IPS-18a (cell line): ENCODE data around the gene ZNF841.
"Not testable (repeated sequence)": the region's sequence is repeated elsewhere in the genome, so short reads cannot be mapped to it uniquely, and the experiment has no call there.

Source experiments
- H3K27ac ChIP-seq: one replicate; pipeline ENCODE4 v1.5.1; 2013; ENCODE audit warnings: low read length
- H3K27me3 ChIP-seq: one replicate; pipeline ENCODE4 v1.6.1; 2013; ENCODE audit warnings: mild to moderate bottlenecking, low read length; ENCODE audit not compliant: control insufficient read depth, insufficient read depth
- H3K36me3 ChIP-seq: one replicate; pipeline ENCODE4 v1.6.1; 2013; ENCODE audit warnings: low read depth, low read length; ENCODE audit not compliant: control insufficient read depth
- H3K4me1 ChIP-seq: one replicate; pipeline ENCODE4 v1.6.1; 2013; ENCODE audit warnings: low read depth, low read length; ENCODE audit not compliant: control insufficient read depth
- H3K4me3 ChIP-seq: one replicate; pipeline ENCODE4 v1.5.1; 2013; ENCODE audit warnings: low read length
- H3K9ac ChIP-seq: one replicate; pipeline ENCODE4 v1.6.1; 2013; ENCODE audit warnings: mild to moderate bottlenecking, low read length, moderate library complexity
- H3K9me3 ChIP-seq: one replicate; pipeline ENCODE4 v1.6.1; 2013; ENCODE audit warnings: low read depth, low read length; ENCODE audit not compliant: control insufficient read depth

Gene ZNF841

DNA sequence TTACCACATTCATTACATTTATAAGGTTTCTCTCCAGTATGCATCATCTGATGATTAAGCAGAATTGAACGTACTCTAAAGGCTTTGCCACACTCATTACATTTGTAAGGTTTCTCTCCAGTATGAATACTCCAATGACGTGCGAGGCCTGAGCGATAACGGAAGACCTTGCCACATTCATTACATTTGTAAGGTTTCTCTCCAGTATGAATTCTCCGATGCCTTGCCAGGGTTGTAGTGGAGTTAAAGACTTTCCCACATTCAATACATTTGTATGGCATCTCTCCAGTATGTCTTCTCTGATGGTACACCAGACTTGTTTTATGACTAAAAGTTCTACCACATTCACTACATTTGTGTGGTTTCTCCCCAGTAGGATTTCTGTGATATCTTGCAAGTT, 30.2 kb downstream of the ZNF841 start:
- Histone ChIP-seq H3K9me3 (peaks cover 63% of the 10 kb centered on the region), H3K27ac (no peak overlapping the region)

DNA sequence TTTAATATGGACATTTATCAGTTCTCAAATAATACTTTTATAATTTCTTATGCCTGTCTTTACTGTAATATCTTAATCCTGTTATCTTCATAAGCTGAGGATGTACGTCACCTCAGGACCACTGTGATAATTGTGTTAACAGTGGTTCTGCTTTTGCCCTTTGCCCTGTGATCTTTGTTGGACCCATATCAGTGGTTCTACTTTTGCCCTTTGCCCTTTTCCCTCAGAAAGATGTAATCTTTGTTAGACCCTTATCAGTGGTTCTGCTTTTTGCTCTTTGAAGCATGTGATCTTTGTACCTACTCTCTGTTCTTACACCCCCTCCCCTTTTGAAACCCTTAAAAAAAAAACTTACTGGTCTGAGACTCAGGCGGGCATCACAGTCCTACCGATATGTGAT, 39.1 kb downstream of the ZNF841 start:
- not testable (repeated sequence) for H3K4me1 ChIP-seq, H3K36me3 ChIP-seq, H3K27me3 ChIP-seq, H3K9ac ChIP-seq, H3K27ac ChIP-seq, H3K4me3 ChIP-seq
- peaks cover 13% of the 10 kb centered on the region for H3K9me3 ChIP-seq

More for the DNA sequence above, 30.2 kb downstream of the ZNF841 start:
- Histone ChIP-seq H3K27me3 (no peaks in the 10 kb centered on the region), H3K36me3 (peaks cover 20% of the 10 kb centered on the region), H3K9ac (no peak overlapping the region), H3K4me3 (no peak overlapping the region), H3K4me1 (no peaks in the 10 kb centered on the region)

DNA sequence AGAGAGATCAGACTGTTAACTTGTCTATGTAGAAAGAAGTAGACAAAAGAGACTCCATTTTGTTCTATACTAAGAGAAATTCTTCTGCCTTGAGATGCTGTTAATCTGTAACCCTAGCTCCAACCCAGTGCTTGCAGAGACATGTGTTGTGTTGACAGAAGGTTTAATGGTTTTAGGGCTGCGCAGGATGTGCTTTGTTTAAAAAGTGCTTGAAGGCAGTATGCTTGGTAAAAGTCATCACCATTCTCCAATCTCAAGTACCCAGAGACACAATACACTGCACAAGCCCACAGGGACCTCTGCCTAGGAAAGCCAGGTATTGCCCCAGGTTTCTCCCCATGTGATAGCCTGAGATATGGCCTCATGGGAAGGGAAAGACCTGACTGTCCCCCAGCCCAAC, 43.8 kb downstream of the ZNF841 start:
- H3K36me3 ChIP-seq, H3K27ac ChIP-seq, H3K9ac ChIP-seq, H3K9me3 ChIP-seq, H3K4me1 ChIP-seq, H3K4me3 ChIP-seq, H3K27me3 ChIP-seq: not testable (repeated sequence)

DNA sequence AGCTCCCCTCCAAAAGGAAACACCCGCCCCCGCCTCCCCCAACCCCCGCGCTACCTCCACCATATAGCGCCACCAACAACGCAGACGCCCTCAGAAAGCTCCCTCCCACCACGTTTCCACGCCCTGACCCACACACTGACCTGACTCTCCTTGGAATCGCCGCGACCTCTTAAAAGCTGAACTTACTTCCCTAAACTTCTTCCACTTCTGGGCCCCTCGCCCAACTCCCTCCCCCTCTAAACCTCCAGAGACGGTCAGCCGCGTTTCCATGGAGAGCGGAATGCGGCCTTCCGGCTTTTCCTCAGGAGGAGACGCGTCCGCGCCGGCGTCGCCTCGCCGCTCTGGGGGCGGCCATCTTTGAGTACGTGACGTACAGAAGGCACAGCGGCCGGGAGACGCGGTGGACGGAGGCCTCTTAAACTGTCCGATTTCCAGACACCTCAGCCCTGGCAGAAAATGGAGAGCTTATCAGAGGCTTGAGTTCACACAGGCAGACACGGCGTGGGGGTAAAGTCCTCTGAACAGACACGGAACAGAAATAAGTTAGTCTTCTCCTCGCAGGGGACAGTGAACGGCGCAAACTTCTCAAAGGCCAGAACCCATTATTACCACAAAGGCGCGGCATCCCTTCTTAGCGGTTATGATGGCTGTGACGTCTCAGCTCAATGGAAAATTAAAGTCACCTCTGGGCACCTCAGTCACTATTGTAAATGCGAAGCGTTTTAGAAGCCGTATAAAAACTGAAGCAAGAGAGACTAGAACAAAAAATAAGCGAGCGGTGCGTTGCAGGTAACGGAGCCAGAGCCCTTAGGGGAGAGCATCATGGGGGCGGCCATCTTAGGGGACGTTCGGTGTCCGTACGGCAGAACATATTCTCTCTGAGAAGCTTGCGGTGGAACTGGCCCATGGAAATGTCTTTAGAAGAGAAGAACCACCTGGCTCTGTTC, 46.7 kb downstream of the ZNF841 start, which contains the start of gene ZNF432:
TSS of gene ZNF432 (minus strand) at position 284 of the 947 bp plus-strand sequence. CDS start 1,970 bp downstream, outside the sequence.
- H3K4me3 ChIP-seq = peak within 1 kb of the TSS; percentile 86
- no peaks in the 10 kb centered on the region for H3K27me3 ChIP-seq
- no peaks in the 10 kb centered on the region for H3K4me1 ChIP-seq
- H3K9me3 ChIP-seq = peaks cover 10% of the 10 kb centered on the region
- peak within 1 kb of the TSS; percentile 90 for H3K9ac ChIP-seq
- peaks cover 8% of the 10 kb centered on the region for H3K36me3 ChIP-seq
- H3K27ac ChIP-seq = peak within 1 kb of the TSS; percentile 86

DNA sequence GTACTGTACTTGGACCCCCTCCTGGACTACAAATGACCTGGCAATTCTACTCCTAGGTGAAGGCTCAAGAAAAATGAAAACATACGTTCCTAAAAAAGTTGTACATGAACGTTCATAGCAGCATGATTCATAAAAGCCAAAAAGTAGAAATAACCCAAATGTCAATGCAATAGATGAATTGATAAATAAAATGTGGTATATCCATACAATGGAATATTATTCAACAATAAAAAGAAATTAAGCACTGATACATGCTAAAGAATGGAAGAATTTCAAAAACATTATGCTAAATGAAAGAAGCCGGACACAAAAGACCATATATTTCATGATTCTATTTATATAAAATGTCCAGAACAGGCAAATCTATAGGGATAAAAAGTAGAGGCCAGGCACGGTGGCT, 56.4 kb downstream of the ZNF841 start:
- H3K9ac ChIP-seq = no peak overlapping the region
- no peak overlapping the region for H3K4me3 ChIP-seq
- H3K27me3 ChIP-seq = no peaks in the 10 kb centered on the region
- no peaks in the 10 kb centered on the region for H3K4me1 ChIP-seq
- H3K9me3 ChIP-seq = peaks cover 44% of the 10 kb centered on the region
- H3K27ac ChIP-seq = no peak overlapping the region
- H3K36me3 ChIP-seq = peaks cover 36% of the 10 kb centered on the region

DNA sequence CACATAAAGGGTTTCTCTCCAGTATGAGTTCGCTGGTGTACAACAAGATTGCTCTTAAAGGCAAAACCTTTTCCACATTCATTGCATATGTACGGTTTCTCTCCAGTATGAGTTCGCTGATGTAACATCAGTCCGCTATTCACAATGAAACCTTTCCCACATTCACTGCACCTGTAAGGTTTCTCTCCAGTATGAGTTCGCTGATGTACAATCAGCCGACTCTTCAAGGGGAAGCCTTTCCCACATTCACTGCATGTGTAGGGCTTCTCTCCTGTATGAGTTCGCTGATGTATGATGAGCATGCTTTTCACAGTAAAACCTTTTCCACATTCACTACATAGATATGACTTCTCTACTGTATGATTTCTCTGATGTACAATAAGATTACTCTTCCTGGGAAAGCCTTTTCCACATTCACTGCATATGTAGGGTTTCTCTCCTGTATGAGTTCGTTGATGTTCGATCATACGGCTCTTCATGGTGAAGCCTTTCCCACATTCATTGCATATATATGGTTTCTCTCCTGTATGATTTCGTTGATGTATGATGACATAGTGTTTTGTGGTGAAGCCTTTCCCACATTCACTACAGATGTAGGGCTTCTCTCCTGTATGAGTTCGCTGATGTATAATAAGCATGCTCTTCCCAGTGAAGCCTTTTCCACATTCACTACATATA, 61.4 kb downstream of the ZNF841 start:
- H3K4me3 ChIP-seq = no peak overlapping the region
- peaks cover under 1% of the 10 kb centered on the region for H3K4me1 ChIP-seq
- peaks cover 37% of the 10 kb centered on the region for H3K36me3 ChIP-seq
- no peak overlapping the region for H3K27ac ChIP-seq
- peaks cover 58% of the 10 kb centered on the region for H3K9me3 ChIP-seq
- no peaks in the 10 kb centered on the region for H3K27me3 ChIP-seq
- H3K9ac ChIP-seq = no peak overlapping the region

DNA sequence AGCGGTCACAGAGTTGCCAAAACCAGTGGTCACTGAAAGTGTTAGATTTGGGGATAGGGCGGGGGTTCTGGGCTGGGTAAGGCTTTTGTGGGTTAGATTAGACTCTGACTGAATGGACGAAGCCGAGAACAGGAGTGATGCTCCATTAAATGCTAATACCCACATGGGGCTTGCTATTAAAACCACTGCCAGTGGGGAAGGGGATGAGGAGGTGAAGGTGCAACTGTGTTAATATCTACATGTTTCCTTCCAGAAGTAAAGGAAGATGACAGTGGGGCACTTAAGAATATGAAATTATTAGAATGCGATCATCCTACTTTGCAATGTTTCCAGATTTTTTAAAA, 66.8 kb downstream of the ZNF841 start:
- peaks cover 4% of the 10 kb centered on the region for H3K4me1 ChIP-seq
- H3K27me3 ChIP-seq = no peaks in the 10 kb centered on the region
- H3K9me3 ChIP-seq = peaks cover 19% of the 10 kb centered on the region
- peak overlapping the region; percentile 100 for H3K4me3 ChIP-seq
- H3K36me3 ChIP-seq = peaks cover 27% of the 10 kb centered on the region
- H3K9ac ChIP-seq = peak overlapping the region; percentile 98
- H3K27ac ChIP-seq = peak overlapping the region; percentile 96

DNA sequence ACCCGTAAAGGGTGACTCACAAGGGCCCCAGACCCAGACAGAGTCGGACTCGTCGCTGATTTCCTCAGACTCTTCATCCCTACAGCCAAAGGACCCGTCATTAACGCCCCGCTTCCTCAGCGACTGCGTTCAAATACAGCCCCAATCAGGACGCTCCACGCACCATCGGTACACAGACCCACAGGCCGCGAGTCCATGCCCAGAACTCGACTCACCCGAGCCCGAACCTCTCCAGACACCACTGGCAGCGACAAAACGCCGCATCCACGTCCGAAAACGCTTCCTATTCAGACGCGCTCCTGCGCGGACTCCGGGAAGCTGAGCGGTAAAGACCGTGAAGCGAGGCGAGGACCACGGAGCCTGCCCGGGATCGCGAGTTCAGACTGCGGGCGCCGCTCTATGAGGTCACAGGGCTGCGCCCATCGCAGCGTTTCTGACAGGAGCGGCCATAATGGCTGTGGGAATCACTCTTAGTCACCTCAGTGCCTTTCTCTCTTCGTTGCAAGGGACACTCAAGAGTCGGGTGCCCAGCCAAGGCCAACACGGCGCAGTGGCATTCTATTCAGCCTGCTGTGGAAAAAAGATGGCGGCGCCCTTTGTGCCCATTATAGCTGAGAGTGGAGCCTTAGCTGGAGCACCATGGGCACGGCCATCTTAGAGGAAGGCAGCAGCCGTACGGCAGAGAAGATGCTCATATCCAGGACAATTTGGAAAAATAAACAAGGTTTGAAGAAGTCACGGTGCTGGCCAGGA, 67.4 kb downstream of the ZNF841 start, which contains the start of gene ZNF614:
TSS of gene ZNF614 (minus strand) at position 353 of the 753 bp plus-strand sequence. CDS start 2,634 bp downstream, outside the sequence.
- Histone ChIP-seq H3K4me1 (peaks cover 4% of the 10 kb centered on the region), H3K9ac (peak within 1 kb of the TSS; percentile 98), H3K9me3 (peaks cover 13% of the 10 kb centered on the region), H3K4me3 (peak within 1 kb of the TSS; percentile 100), H3K27me3 (no peaks in the 10 kb centered on the region), H3K36me3 (peaks cover 25% of the 10 kb centered on the region), H3K27ac (peak within 1 kb of the TSS; percentile 96)

DNA sequence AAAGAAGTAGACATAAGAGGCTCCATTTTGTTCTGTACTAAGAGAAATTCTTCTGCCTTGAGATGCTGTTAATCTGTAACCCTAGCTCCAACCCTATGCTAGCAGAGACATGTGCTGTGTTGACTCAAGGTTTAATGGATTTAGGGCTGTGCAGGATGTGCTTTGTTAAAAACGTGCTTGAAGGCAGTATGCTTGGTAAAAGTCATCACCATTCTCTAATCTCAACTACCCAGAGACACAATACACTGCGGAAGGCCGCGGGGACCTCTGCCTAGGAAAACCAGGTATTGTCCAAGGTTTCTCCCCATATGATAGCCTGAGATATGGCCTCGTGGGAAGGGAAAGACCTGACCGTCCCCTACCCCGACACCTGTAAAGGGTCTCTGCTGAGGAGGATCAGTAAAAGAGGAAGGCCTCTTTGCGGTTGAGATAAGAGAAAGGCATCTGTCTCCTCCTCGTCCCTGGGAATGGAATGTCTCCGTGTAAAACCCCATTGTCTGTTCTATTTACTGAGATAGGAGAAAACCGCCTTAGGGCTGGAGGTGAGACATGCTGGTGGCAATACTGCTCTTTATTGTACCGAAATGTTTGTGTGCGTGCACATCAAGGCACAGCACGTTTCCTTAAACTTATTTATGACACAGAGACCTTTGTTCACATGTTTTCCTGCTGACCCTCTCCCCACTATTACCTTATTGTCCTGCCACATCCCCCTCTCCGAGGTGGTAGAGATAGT, 69.1 kb downstream of the ZNF841 start:
- H3K4me3 ChIP-seq = peak overlapping the region; percentile 100
- H3K27ac ChIP-seq = not testable (repeated sequence)
- peaks cover 33% of the 10 kb centered on the region for H3K36me3 ChIP-seq

DNA sequence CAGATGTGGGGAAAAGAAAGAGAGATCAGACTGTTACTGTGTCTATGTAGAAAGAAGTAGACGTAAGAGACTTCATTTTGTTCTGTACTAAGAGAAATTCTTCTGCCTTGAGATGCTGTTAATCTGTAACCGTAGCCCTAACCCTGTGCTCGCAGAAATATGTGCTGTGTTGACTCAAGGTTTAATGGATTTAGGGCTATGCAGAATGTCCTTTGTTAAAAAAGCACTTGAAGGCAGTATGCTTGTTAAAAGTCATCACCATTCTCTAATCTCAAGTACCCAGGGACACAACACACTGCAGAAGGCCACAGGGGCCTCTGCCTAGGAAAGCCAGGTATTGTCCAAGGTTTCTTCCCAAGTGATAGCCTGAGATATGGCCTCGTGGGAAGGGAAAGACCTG, 71.1 kb downstream of the ZNF841 start:
- H3K9ac ChIP-seq, H3K27ac ChIP-seq, H3K9me3 ChIP-seq, H3K4me1 ChIP-seq, H3K27me3 ChIP-seq, H3K4me3 ChIP-seq: not testable (repeated sequence)
- H3K36me3 ChIP-seq = peaks cover 52% of the 10 kb centered on the region

More for the DNA sequence above, 69.1 kb downstream of the ZNF841 start:
- not testable (repeated sequence) for H3K9me3 ChIP-seq, H3K9ac ChIP-seq, H3K4me1 ChIP-seq, H3K27me3 ChIP-seq

DNA sequence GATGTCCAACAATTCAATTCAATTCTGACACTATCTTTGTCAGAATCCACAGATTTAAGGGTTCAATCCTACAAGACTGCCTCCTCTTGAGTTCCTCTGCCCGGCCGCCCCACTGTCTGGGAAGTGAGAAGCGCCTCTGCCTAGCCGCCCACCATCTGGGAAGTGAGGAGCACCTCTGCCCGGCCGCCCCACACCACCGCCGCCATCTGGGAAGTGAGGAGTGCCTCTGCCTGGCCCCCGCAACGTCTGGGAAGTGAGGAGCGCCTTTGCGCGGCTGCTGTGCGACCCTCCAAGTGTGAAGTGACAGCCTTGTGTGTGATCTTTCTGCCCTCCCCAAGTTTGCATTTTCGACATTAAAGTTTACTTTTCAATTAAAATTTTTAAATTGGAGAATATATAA, 73.4 kb downstream of the ZNF841 start:
- Histone ChIP-seq H3K9me3 (no peaks in the 10 kb centered on the region), H3K4me3 (no peak overlapping the region)

More for the DNA sequence above, 73.4 kb downstream of the ZNF841 start:
- Histone ChIP-seq H3K27ac (no peak overlapping the region), H3K9ac (no peak overlapping the region), H3K27me3 (no peaks in the 10 kb centered on the region), H3K4me1 (no peaks in the 10 kb centered on the region), H3K36me3 (peaks cover 65% of the 10 kb centered on the region)
